Heart right ventricle (tissue), 16 donors: ENCODE results near the gene ITSN1. TPM values are rescaled to one million over a fixed set of nuclear protein-coding genes. Genes with fewer than 3 reads are reported as not detected.
"Not testable (repeated sequence)": the region's sequence is repeated elsewhere in the genome, so short reads cannot be mapped to it uniquely, and the experiment has no call there.

Experiments
- ATAC-seq, 8 donors: fragments of 200-7000 bp; cut with Tn5 transposase; one replicate each; pipeline ENCODE4 v1.9.1; 2020; ENCODE audit warnings: mild to moderate bottlenecking in 8 of 8, moderate library complexity in 8 of 8, moderate number of reproducible peaks in 1 of 8
- DNase-seq, 2 donors: peaks; one replicate each; pipeline ENCODE4 v3.0.0-alpha.2; 2020
- H3K27ac ChIP-seq, 10 donors: fragments of 200-600 bp; sonication (generic) in 2 of 10; one replicate each; pipeline versions ENCODE4 v1.5.0 to v1.8.0; 2020 to 2022; ENCODE audit warnings: mild to moderate bottlenecking in 3 of 10
- H3K27me3 ChIP-seq, 7 donors: fragments of 200-600 bp; one replicate each; pipeline ENCODE4 v1.8.0; 2021 to 2022; ENCODE audit warnings: mild to moderate bottlenecking in 2 of 7
- H3K36me3 ChIP-seq, 9 donors: fragments of 200-600 bp; sonication (generic) in 1 of 9; one replicate each; pipeline versions ENCODE4 v1.5.0 to v1.8.0; 2020 to 2022; ENCODE audit warnings: mild to moderate bottlenecking in 2 of 9
- H3K4me1 ChIP-seq, 9 donors: fragments of 200-600 bp; sonication (generic) in 1 of 9; one replicate each; pipeline versions ENCODE4 v1.5.0 to v1.8.0; 2020 to 2022; ENCODE audit warnings: mild to moderate bottlenecking in 4 of 9
- H3K4me3 ChIP-seq, 10 donors: fragments of 200-600 bp; sonication (generic) in 2 of 10; one replicate each; pipeline versions ENCODE4 v1.5.0 to v1.8.0; 2020 to 2022; ENCODE audit warnings: mild to moderate bottlenecking in 7 of 10, moderate library complexity in 2 of 10
- H3K9me3 ChIP-seq, 11 donors: fragments of 200-600 bp in 10 of 11; sonication (generic) in 2 of 11; one replicate each; pipeline versions ENCODE4 v1.5.0 to v1.8.0; 2013 to 2022; ENCODE audit warnings: mild to moderate bottlenecking in 2 of 11, control low read depth in 1 of 11, moderate library complexity in 1 of 11
- WGBS, 2 donors: extraction: QIAGEN DNeasy Blood & Tissue Kit; methylation state at CpG; one replicate each; pipeline ENCODE4 v1.1.7; 2013; ENCODE audit warnings: inconsistent platforms in 1 of 2; 5-methylcytosine and 5-hydroxymethylcytosine counted together
- intact Hi-C, 10 donors: fragments of 100-400 bp; cut with DNase I; formaldehyde crosslinking; loops; one replicate each; pipeline versions ENCODE4 v1.11.1 to v1.14.2; 2022
- polyA plus RNA-seq, 2 donors: library from polyadenylated mRNA; stranded (reverse); fragments of 200-250 nt; gene quantifications; one replicate each; pipeline ENCODE4 v1.2.3, GENCODE V29; 2013
- total RNA-seq, 10 donors: library from RNA; stranded (reverse); fragmentation: NEBNext Ultra II Directional in 3 of 10; extraction: Animal tissue kit (Norgen Biotek cat#: 25700) in 3 of 10; gene quantifications; one replicate each; pipeline versions ENCODE4 v1.2.1 to v1.2.4, GENCODE V29; 2021 to 2023
- TF ChIP-seq, protein P1 (sequence below), 9 donors: fragments of 200-600 bp; sonication (generic) in 2 of 9; IDR thresholded peaks; one replicate each; pipeline versions ENCODE4 v1.5.0 to v1.8.0; 2021 to 2022; ENCODE audit warnings: antibody characterized with exemption in 9 of 9, mild to moderate bottlenecking in 5 of 9, moderate library complexity in 1 of 9
- donor health status: Arrhythmogenic right ventricular cardiomyopathy.
- donor health status: ischemic (EF 13 %, LVEDD 7.1; RV severe dilation, severe dysfunction).
- donor health status: healthy with polysubstance abuse.
- donor health status: DM: no; HTN: yes; CAD: no.
- donor health status: DM: no; HTN: no; CAD: no.
- donor health status: ischemic (EF 25% LVEDD 6.9; RV normal size, moderate dysfunction).
- donor health status: ischemic (EF 25% LVEDD 5.7; RV mildly dilated, moderate dysfunction).
- donor health status: healthy.
- donor health status: DM: yes; HTN: yes; CAD: no.
- donor health status: Ischemic cardiomyopathy.
- donor health status: ischemic (EF 35%, LVEDD 5.7; RV mildly dilated, moderate dysfunction).
- donor health status: nonischemic (EF 11% LVEDD 7.7; RV severe dilation, severe dysfunction).
- donor health status: DM: yes; HTN: yes; CAD: no.
- donor health status: PGD.
- donor health status: ischemic (EF 29% LVEDD 5.4; RV normal size, mild dysfunction).
- donor health status: nonischemic (EF 23%, LVEDD 6.1; RV moderate dilation, normal function).

The ITSN1 gene
- total and polyA plus RNA-seq, 12 donors = 14.6 to 47.3 (median 32.3) TPM

DNA sequence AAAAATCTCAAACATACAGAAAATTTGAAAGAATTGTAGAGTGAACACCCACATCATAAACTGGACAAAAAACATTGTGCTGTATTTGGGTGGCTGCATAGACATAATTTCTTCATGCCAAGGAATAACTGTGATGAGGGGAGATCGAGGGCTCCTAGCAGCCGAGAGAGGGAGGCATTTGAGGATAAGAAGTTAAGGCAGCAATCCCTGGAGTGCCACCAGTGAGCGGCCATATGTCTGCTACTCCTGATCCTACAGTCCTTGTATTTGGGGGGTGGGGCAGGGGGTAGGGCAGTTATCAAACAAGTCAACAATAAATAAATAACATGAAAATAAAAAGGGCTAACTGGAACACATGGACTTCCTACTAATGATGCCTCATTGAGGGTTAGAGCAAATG lies 218.8 kb downstream of the ITSN1 start:
- ATAC-seq (no peak), DNase-seq (no peak)
- Histone ChIP-seq H3K4me1 (peaks cover 0 to 9% (median 0%) of the 10 kb centered on the region in 9 donors), H3K36me3 (no peaks in the 10 kb centered on the region), H3K27me3 (no peaks in the 10 kb centered on the region), H3K4me3 (no peak overlapping the region), H3K27ac (no peak overlapping the region), H3K9me3 (no peaks in the 10 kb centered on the region)
- WGBS, 2 donors = 93 to 94% methylated on average over 3 of the region's 3 CpGs
- TF ChIP-seq, protein P1, sequence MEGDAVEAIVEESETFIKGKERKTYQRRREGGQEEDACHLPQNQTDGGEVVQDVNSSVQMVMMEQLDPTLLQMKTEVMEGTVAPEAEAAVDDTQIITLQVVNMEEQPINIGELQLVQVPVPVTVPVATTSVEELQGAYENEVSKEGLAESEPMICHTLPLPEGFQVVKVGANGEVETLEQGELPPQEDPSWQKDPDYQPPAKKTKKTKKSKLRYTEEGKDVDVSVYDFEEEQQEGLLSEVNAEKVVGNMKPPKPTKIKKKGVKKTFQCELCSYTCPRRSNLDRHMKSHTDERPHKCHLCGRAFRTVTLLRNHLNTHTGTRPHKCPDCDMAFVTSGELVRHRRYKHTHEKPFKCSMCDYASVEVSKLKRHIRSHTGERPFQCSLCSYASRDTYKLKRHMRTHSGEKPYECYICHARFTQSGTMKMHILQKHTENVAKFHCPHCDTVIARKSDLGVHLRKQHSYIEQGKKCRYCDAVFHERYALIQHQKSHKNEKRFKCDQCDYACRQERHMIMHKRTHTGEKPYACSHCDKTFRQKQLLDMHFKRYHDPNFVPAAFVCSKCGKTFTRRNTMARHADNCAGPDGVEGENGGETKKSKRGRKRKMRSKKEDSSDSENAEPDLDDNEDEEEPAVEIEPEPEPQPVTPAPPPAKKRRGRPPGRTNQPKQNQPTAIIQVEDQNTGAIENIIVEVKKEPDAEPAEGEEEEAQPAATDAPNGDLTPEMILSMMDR (IDR thresholded peaks at IDR 0.05) = no peak
- intact Hi-C loops = no loop called here

DNA sequence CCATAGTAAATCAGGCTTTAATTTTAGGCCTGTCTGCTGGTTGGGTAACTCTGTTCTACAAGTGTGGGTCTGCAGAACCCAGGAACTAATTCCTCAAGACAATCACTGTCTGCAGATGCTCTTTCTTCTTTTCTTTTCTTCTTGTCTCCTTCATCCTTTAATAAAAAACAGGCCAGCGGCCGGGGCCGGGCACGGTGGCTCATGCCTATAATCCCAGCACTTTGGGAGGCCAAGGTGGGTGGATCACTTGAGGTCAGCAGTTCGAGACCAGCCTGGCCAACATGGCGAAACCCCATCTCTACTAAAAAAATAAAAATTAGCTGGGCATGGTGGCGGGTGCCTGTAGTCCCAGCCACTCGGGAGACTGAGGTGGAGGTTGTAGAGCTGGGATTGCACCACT lies 220.9 kb downstream of the ITSN1 start:
- DNase-seq, intact Hi-C loops, H3K9me3 ChIP-seq, H3K27ac ChIP-seq, H3K4me1 ChIP-seq, H3K27me3 ChIP-seq, ATAC-seq, H3K4me3 ChIP-seq, H3K36me3 ChIP-seq: not testable (repeated sequence)
- 97 to 98% methylated on average over 8 of the region's 8 CpGs for WGBS, 2 donors

DNA sequence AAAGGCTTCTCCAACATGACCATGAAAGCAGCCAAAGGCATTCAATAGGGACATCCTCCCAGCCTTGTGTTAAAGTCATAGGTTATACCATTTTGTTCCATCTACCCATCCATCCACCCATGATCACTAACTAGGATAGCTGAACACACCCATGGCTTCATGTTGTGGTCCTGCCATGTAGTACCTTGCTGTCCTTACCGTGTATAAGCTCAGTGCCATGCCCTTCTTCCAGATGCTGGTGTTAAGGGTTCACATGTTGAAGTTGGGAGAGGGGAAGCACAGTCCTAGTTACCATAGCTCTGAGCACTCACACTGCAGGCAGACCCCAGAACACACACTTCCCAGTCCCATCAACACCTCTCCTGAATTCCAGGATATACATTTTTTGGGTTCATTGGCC lies 221.8 kb downstream of the ITSN1 start:
- WGBS, 2 donors = 84 to 95% methylated on average over 1 of the region's 1 CpG
- Histone ChIP-seq H3K4me3 (no peak overlapping the region), H3K27me3 (no peaks in the 10 kb centered on the region), H3K27ac (no peak overlapping the region), H3K4me1 (peaks cover 0 to 5% (median 0%) of the 10 kb centered on the region in 9 donors), H3K36me3 (no peaks in the 10 kb centered on the region), H3K9me3 (no peaks in the 10 kb centered on the region)
- no peak for ATAC-seq
- no peak for DNase-seq
- intact Hi-C loops = no loop called here
- TF ChIP-seq, protein P1 (IDR thresholded peaks at IDR 0.05) = no peak

DNA sequence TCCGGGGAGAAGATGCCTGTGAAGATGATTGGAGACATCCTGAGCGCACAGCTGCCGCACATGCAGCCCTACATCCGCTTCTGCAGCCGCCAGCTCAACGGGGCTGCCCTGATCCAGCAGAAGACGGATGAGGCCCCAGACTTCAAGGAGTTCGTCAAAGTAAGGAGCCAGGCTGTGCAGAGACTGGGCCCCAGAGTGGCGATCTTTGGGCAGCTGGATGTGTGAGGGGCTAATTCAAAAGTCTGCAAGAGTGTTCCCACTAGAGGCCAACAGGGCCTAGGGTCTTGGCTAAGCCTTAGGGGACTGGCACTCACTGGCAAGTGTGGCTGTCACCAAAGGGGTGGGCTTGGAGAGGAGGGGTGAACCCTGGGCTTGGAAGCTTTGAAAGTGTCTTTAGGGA lies 222.9 kb downstream of the ITSN1 start:
- no peaks in the 10 kb centered on the region for H3K36me3 ChIP-seq
- TF ChIP-seq, protein P1 (IDR thresholded peaks at IDR 0.05) = no peak
- intact Hi-C loops = no loop called here
- no peak overlapping the region for H3K4me3 ChIP-seq
- no peaks in the 10 kb centered on the region for H3K9me3 ChIP-seq
- WGBS, 2 donors = 92 to 93% methylated on average over 9 of the region's 9 CpGs
- DNase-seq (no peak), ATAC-seq (peak in 1 of 8 donors; percentile 34)
- H3K27me3 ChIP-seq = no peaks in the 10 kb centered on the region
- H3K4me1 ChIP-seq = no peaks in the 10 kb centered on the region
- no peak overlapping the region for H3K27ac ChIP-seq

DNA sequence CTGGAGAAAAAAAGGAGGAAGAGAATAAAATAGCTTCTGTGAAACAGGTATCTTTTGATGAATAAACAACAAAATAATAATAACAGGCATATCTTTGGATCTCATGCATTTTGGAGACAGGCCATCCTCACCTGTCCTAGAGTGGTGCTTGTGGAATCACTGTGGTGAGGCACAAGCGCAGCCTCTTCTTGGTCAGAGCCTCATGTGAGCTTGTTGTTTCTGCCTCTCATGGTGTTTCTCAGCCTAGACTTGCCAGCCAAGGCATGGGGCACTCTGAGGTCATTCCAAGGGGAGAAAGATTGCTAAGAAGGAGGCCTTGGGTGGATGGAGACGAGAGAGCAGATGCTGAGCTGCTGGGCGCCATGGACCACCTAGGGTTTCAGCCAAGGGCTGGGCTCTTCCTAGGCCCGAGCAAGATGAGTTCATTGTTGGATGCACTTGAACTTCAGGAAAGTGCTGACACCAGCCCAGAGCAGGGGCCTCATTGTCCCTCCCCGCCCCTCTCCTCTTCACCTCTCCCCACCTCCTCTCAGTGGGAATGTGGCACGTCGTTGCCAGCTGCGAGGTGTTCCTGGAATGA lies 223.8 kb downstream of the ITSN1 start:
- Histone ChIP-seq H3K4me3 (no peak overlapping the region), H3K27ac (no peak overlapping the region), H3K36me3 (no peaks in the 10 kb centered on the region), H3K9me3 (no peaks in the 10 kb centered on the region), H3K27me3 (no peaks in the 10 kb centered on the region), H3K4me1 (no peaks in the 10 kb centered on the region)
- WGBS, 2 donors = 76 to 77% methylated on average over 8 of the region's 8 CpGs
- DNase-seq (no peak), ATAC-seq (no peak)
- TF ChIP-seq, protein P1 (IDR thresholded peaks at IDR 0.05) = no peak
- intact Hi-C loops = no loop called here
